NK-92 treated with Interleukin-12 subunit alpha and Interleukin-12 subunit beta, amount 100 ng/mL, for 24 hours (cell line): ENCODE data around the gene SLC8A3.
A peak's percentile ranks its signal among the peaks of the same experiment; 100 is the strongest.

Experiments used
- DNase-seq: peaks from one replicate; lab custom pipeline; 2025; lab: John Stamatoyannopoulos, UW

The SLC8A3 gene

DNA sequence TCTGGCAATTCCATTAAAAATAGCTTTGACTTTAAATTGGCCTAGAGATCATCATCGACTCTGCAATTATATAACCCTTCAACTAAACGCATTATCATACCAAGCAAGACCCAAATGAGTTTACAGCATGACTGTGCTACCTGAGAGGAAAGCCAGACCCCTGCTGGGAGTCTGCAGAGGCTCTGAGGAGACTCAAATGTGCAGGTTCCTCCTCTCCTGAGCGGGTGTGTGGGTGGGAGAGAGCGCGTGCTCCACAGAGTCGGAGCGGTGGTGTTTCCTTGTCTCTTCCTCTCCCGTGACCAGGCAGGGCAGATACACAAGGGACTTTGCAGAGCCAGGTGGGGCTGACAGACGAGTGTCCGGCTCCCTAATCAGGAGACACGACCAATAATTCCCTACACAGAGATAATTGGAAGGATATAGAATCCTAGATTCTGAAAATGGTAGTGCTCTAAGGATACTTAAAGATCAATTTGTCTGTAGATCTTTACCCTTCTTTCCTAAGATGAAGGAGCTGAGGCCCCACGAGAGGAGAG, 74.1 kb downstream of the SLC8A3 start:
- no peak for DNase-seq

DNA sequence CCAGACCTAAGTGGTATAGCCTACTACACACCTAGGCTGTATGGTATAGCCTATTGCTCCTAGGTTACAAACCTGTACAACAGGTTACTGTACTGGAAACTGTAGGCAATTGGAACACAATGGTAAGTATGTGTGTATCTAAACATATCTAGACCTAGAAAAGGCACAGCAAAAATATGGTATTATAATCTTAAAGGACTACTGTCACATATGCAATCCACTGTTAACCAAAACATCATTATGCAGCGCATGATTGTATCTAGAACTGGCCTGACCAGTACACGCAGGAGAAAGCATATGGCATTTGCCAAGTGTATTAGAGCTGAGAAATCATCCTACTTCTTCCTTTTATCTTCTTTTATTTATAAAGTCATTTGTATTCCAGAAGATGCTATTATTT, 75.5 kb downstream of the SLC8A3 start:
- no peak for DNase-seq

DNA sequence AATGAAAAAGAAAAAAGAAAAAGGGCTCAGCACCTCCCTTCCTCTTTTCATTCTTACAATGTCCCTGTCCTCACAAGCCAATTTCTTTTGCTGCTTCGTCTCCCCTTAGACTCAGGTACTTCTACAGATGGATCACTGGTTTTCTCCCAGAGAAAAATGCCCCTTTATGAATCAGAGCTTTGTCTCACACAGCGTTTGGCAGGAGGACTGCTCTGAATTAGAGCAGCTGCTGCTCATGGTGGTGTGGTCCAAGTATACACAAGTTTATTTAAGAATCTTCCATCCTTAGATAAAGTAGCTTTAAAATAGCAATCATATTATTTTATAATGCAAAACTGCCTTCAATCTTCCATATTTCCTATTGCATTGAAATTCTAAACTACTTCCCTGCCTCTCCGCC, 80.3 kb downstream of the SLC8A3 start:
- DNase-seq: no peak

DNA sequence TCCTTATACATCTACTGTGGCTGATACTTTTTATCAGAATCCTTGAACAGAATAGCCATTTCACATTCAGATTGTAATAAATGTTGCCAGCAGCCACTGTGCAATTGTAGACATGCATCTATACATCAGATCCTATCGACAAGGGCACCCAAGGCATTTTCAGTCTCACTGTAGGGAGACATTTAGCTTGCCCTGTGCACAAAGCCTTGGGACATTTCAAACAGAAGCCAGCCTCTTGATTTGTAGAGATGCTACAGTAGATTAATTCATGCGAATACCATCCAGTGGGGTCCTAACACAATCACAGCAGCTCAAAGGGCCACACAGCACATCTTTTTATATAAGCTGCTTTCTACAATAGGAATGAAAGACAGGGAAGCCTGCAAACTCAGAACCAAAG, 81.4 kb downstream of the SLC8A3 start:
- DNase-seq: no peak

DNA sequence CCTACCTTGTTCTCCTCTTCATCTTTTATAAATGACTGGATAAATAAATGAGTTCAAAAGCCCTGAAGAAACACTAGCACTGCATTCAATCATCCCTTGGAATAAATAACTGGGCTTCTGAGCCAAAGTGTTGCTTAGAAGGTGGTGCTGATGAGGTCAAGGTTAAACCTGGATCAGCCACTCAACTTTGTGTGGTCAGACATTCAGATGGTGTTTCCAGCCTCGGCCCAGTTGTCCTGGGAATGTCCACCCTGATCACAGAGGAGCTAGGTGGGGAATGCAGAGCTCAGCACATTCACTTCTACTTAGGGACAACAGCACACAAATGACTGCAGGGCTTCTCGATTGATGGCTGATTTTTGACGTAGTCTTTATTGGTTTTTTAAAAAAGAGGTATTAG, 88.7 kb downstream of the SLC8A3 start:
- no peak for DNase-seq

DNA sequence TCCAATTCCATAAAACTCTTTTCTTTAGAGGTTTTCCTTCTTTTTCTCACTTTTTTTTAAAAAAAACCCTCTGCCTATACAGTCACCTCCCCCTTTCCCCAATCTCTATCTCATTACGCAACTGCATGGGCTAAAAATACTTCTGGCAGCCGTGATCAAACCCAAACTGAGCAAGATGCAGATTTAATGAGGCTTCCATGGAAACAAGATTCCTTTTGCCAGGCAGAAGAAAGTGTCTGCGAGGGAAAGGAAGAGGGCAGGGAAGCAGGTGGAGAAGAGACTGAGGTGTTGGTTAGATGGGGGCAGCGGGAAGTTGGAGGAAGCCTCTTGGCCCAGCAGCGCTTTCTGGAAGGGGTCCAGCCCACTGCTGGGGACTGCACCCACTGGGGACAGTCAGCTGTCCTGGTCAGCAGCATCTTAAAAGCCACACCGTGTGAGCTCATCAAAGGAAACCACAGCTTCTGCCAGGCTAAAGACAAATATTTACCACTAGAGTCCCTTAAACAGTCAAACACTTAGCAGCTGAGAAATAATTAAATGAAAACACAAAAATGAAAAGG, 90.4 kb downstream of the SLC8A3 start:
- no peak for DNase-seq

DNA sequence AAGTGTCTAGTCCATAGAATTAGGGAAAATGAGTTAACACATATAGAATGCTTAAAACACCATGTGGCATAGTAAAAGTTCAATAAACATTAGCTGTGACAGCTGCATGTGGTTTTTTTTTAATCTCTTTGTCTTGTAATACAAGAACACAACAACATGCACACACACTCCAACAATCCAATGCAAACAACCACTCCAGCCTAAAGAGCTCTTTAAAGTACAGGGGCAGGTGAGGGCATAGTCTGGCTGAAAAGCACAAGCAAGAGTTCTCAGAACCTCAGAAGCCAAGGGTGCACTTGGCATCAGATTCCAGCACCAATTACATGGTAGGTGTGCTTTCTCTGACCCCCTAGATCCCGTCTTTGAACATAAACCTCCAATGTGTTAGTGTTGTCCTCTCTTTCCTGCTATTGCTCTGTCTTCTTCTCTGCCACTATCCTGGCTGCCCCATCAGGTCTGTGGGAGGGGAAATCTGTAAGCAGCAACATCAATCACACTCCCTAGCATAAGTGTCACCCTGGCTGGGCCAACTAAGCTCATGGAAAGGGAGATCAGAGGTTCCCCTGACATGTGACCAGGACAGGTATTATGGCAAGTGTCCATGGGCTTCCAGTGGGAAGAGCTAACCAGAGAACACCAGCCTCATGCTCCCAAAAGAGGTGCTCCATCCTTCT, 91.0 kb downstream of the SLC8A3 start:
- no peak for DNase-seq

DNA sequence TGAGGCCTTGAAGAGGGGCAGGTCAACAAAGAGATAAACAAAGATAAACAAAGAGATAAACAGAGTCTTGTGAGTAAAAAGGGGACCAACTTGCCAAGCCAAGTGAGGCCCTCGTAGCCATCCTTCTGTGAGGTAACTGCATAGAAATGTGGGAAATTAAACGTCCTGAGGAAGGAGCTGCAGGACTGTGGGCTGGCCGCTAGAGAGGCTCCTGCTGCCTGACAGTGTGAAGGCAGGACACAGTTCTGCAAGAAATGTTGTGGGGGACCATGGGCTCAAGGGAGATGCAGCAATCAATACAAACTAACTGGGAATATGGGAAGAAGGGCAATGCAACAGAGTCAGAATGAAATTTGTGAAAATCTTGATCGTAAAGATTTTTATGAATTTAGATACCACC, 91.9 kb downstream of the SLC8A3 start:
- no peak for DNase-seq

DNA sequence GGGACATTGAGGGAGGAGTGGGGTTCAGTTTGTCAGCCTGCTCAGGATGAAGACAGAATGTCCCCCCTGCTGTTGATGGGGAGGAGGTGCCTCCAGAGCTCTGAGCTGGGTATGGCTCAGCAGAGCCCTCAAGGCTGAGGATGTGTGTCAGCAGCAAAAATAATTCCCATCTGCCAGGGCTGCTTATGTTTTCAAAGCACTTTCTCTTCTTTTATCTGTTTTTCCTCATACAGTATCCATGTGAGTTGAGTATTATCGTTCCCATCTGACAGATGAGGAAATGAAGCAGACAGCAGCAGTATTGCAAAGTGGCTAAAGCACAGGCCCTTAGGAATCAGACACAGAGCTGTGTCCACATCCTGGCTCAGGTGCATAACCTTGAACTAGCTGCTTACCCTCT, 94.1 kb downstream of the SLC8A3 start:
- DNase-seq: no peak

DNA sequence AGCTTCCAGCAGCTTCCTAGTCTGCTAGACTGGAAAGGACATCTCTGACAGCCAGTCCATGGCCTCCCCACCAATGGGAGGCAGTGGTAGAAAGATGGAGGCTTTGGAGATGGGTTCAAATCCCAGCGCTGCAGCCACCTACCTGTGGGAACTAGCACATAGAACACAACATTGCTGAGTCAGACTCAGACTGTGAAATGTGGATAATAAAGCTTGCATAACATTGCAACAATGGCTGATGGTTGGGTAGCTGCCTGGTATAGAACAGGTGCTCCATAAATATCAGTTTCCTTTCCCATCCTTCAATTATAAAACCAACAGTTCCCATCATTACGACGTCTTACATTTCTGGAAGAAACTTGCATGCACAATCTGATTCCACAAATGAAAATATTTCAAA, 94.6 kb downstream of the SLC8A3 start:
- DNase-seq: no peak

DNA sequence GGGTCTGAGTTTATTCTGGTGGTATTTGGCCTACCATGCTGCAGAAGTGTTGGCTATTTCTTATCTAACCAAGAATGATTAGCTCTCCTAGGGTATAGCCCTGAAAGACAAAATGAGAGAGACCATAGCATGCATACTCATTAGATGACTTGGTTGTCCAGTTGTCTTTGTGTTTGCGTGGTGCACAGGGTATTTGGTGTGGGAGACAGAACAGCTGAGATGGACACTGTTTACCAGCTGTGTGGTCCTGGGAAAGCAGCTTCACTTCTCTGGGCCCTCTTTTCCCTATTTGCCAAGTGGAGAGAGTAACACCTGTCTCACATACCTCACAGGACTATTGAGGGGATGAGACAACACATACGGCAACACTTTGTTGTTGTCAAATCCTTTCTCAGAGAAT, 95.6 kb downstream of the SLC8A3 start:
- DNase-seq: no peak

DNA sequence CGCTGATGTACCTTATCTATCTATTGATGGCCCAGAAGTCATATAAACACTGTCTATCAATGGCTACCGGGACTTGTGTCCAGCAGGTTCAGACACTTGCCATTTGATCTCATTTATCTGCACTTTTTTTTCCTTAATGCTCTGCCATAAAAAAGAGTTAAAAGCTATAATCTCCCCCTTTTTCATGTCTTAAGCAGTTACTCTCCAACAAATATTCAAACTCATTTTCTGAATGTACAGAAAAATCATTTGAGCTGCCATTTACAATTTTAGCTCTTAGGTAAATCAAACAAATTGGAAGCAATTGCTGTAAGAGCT, 101.4 kb downstream of the SLC8A3 start:
- no peak for DNase-seq

DNA sequence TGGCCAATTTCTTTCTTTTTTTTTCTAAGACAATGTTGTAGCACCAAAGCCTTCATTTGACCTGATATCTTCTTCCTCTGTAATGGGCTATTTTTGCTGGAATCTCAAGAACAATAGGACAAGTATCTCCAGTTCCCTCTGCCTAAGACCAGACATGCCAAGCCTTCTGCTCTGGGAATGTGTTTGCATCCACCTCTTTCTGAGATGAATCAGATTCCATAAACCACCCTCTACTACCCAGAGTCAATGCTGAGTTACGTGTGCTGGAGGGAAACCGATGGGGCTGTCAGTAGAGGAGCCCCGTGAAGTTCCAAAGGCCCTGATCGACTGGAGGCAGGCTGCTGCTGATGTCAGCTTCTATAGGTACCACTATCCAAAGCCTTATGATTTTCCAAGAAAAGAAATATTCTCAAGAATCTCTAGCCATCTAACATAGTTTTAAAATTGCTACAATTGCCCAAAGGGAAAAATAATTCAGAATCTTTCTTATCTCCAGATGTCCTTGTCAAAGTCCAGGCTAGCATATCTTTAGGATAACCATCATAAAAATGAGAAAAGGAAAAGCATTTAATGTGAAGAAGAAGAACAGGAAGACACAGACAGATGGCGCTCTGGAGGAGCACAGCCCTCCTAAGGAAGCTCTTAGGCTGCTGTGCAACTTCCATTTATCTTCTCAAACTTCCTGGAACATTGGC, 101.9 kb downstream of the SLC8A3 start:
- no peak for DNase-seq

DNA sequence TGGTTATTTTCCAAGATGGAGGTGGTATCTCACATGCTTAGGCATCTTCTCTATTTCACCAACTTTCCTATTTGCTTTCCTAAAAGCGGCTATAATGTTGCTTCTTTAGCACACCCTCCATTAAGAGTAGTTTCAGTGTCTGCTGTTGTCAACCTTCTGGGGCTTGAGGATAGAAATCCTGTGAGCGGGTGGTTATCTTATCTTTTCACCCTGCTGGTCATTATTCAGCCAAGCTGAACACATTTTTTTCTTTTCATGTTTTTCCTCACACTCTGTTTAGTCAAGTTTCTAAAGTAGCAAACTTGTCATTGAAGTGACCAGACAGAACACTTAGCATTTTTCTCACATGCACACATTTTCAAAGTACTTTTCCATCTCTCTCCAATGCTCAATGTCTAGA, 104.5 kb downstream of the SLC8A3 start:
- no peak for DNase-seq

DNA sequence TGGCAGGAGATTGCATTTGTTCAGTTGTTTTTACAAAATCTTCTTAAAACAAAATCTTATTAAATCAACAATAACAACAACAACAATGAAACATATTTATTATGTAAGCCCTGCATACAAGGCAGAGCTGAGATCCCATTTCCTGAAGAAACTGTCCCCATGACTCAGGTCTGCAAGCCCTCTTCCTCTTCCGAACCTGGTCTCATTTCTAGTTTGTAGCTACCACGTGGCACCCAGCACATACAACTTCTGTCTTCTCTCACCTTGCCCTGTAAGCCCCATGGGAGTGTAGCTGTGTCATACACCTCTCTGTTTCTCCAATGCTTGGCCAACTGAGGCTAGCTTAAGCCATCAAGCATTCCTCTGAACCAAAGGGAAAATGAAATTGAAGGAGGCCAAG, 106.4 kb downstream of the SLC8A3 start:
- no peak for DNase-seq

DNA sequence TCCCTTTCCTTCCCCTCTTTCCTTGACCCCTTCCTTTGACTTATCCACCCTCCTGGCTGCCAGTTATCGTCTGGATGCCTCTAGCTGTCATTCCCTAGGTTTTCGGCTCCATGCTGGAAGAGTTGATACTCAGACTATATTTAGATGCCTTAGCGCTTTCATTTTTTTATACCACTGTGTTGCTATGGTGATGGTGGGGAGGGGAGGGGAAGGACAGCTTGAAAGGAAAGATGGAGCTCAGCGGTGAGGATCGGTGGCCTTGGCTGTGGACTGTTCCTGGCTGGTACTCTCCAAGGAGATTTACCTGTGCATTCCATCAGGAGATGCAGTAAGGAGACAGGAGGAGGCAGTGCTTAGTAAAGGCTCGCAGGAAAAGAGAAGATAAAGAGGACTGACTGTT, 108.7 kb downstream of the SLC8A3 start:
- no peak for DNase-seq

DNA sequence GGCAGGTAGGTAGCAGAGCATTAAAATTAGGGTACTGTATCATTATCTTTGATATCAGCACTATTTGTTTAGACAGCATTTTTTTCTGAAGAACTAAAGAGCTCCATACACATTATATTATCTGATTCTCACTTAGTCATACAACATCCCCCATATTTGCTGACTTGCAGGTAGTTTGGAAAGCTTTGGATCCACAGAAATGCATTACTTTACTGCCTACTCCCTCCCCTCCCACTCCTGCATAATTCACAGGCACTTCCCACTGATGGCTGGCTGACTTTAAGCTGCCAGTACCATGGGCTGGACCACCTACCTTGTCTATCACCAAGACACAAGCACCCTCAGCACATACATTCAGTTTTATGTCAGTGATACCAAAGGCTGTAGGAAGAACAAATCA, 110.4 kb downstream of the SLC8A3 start:
- no peak for DNase-seq

DNA sequence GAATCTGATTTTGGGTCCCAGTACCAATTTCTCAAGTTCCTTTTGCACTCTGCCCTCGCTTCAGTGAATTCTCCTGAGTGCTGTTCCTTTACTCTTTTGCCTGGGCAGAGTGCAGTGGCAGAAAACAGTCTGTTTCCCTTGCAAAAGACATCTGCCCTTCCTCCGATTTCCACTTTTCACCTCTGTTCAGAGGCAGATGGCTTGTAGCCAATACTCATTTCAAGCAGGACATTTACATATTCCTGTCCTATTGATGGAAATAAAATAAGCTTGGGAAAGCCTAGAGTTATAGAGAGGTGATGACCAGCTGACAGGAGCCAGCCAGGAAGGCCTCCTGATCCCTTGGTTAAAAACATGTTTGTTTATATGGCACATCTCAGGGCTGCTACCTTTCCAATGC, 111.0 kb downstream of the SLC8A3 start:
- no peak for DNase-seq

DNA sequence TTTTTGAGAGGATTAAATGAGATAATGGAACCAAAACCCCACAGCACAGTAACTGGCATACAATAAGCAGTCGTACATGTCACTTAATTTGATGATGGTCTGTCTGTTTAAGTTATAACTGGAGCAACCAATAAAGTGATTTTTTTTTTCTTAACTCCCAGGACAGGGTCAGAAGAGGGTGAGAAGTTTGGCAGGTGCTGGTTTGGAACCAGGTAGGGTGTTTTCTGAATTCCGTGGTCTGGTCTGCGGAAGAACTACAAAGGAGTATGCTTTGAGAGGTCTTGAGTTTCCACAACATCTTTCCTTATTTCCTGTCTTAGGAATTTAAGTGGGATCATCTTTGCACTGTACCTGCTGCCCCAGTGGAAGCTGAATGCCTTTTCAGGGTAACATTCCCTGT, 111.7 kb downstream of the SLC8A3 start:
- DNase-seq: no peak

DNA sequence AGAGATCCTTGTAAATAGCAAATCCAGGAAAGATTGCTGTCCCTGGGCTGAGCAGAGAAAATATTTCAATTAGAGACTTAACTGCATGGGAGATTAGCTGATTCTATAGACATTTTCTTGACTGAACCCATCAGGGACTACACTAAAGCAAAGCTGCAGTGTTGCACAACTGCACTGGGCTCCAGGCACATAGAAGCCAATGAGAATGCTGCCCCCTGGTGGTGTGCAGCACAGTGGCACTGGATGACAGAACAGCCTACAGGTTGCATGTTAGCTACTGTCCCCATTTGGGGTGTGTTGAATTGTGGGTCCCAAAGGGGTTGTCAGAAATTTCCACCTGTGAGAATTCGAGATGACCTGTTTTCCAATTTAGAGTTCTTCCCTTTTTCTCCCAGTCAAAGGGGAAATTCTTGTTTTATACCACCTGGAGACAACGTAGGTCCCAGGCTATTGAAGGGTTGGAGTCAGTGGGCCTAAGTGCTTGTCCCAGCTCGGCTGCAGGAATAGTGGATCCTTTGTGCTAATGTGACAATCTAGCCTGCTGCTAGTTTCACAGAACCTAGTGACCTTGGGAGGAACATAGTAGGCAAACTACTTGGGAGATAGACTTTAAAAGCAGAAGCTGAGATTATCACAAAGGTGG, 114.7 kb downstream of the SLC8A3 start:
- peak; percentile 53 for DNase-seq

DNA sequence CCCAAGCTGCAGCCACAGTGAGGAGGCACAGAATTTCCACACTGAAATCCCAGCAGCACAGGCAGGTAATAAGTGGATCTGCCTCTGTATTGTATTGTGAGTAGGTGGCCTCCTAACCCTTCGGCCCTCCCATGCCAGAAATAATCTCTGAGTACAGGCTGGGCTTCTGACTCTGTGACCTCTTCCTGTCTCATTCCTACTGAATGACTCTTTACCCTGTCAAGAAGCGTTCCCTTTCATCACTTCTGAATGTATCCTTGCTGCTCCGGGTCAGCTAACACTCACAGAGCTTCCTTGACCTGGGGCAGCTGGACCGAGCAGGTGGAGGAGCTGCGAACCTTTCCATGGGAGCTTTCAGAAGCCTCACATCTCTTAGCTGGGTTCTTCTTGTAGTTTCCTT, 119.6 kb downstream of the SLC8A3 start:
- no peak for DNase-seq

DNA sequence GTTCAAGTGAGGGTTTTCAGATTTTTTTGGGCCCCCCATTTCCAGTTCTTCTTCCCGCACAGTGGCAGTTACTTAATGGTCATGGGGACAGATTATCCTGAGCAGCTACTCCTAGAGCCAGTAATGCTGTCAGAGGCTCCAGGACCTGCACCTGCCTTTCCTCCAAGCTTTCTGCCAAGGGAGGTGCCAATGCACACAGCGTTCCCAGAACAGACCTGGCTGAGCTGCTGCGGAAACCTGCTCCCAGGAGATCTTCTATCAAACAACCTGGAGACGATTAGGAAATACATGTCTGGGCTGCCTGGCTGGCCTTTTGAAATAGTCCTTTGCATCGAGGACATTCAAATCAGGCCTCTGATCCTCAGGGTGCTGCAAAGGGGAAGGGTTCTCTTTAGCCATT, 120.9 kb downstream of the SLC8A3 start:
- DNase-seq: no peak
